ENCODE data around the gene EXOC6B.

Gene EXOC6B

GRCh38 chr2:72833084-72833714, 7.4 kb upstream of the EXOC6B start:
- no peak for TF ChIP-seq CTCF (conservative IDR thresholded peaks at IDR 0.05; ENCODE audit: low read depth)

GRCh38 chr2:72830273-72830672, 4.4 kb upstream of the EXOC6B start:
- DNase-seq (ENCODE audit: low spot score): no peak
- no peak overlapping the region for H3K27ac ChIP-seq
- ChIA-PET POLR2A (ENCODE audit: low non-redundant PET) (no interaction called here), CTCF (no interaction called here)
- no peak for TF ChIP-seq CTCF (conservative IDR thresholded peaks at IDR 0.05; ENCODE audit: low read depth)

More at GRCh38 chr2:72833084-72833714, 7.4 kb upstream of the EXOC6B start:
- H3K27ac ChIP-seq: no peak overlapping the region
- POLR2A ChIA-PET (ENCODE audit: low non-redundant PET): no interaction called here
- DNase-seq (ENCODE audit: low spot score): peak; percentile 9
- CTCF ChIA-PET: no interaction called here

- ChIA-PET CTCF (no interaction called here), POLR2A (ENCODE audit: low non-redundant PET) (no interaction called here)
- H3K27ac ChIP-seq: peak overlapping the region; percentile 78
- no peak for TF ChIP-seq CTCF (conservative IDR thresholded peaks at IDR 0.05; ENCODE audit: low read depth)
- no peak for DNase-seq (ENCODE audit: low spot score)
These were observed 3.1 kb upstream of the EXOC6B start for GRCh38 chr2:72828840-72829507.

GRCh38 chr2:72827966-72828646, 2.3 kb upstream of the EXOC6B start:
- POLR2A ChIA-PET (ENCODE audit: low non-redundant PET): no interaction called here
- DNase-seq (ENCODE audit: low spot score): peak; percentile 90
- CTCF ChIA-PET: interaction anchor here (0.6 kb wide), 1 partner anchor 1627 kb away, joined by 4 read pairs; no protein-coding TSS in a partner anchor
- TF ChIP-seq CTCF (conservative IDR thresholded peaks at IDR 0.05; ENCODE audit: low read depth): no peak
- H3K27ac ChIP-seq: peak overlapping the region; percentile 78

- DNase-seq (ENCODE audit: low spot score): no peak
- ChIA-PET CTCF (interaction anchor here (0.6 kb wide), 1 partner anchor 1627 kb away, joined by 4 read pairs; no protein-coding TSS in a partner anchor), POLR2A (ENCODE audit: low non-redundant PET) (no interaction called here)
- H3K27ac ChIP-seq: peak overlapping the region; percentile 62
- no peak for TF ChIP-seq CTCF (conservative IDR thresholded peaks at IDR 0.05; ENCODE audit: low read depth)
These were observed 1.7 kb upstream of the EXOC6B start for GRCh38 chr2:72827487-72827886.

- CTCF ChIA-PET: no interaction called here
These were observed 284 bp upstream of the EXOC6B start for GRCh38 chr2:72826156-72826477.

More at GRCh38 chr2:72826156-72826477, 284 bp upstream of the EXOC6B start:
- H3K27ac ChIP-seq: peak overlapping the region; percentile 81
- DNase-seq (ENCODE audit: low spot score): no peak
- POLR2A ChIA-PET (ENCODE audit: low non-redundant PET): no interaction called here
- no peak for TF ChIP-seq CTCF (conservative IDR thresholded peaks at IDR 0.05; ENCODE audit: low read depth)
